G401 (cell line): ENCODE data around the gene AKAP5. TPM values are rescaled to one million over a fixed set of nuclear protein-coding genes. Genes with fewer than 3 reads are reported as not detected.

Source experiments
- DNase-seq: peaks from one replicate; pipeline ENCODE4 v3.0.0-alpha.2; 2015; ENCODE audit warnings: low spot score
- in situ Hi-C: cut with HindIII; loops from 2 replicates; pipeline ENCODE4 v1.10.0; 2016; ENCODE audit warnings: low sequenced_read_pairs, mixed read lengths
- total RNA-seq: library from RNA; depleted of rRNA; stranded (reverse); fragments of >200 nt; shearing (Covaris generic); gene quantifications from 2 replicates; pipeline ENCODE4 v1.2.3, GENCODE V29; 2014; rRNA removed

AKAP5 gene
- total RNA-seq, 1 experiment from 2014 or later = 2.1 TPM

GRCh38 chr14:64518229-64518628 lies 52.9 kb downstream of the AKAP5 start:
- no peak for DNase-seq
- in situ Hi-C loops = no loop called here

- in situ Hi-C loops = no loop called here
- no peak for DNase-seq
These were observed 55.4 kb downstream of the AKAP5 start for GRCh38 chr14:64520699-64521098.

- DNase-seq = no peak
- in situ Hi-C loops = no loop called here
These were observed 57.5 kb downstream of the AKAP5 start for GRCh38 chr14:64522591-64523355.

Other genes starting within 250 kb of the AKAP5 start
- not detected in 2 replicates for gene ESR2, start 171.1 kb upstream of the AKAP5 start, total RNA-seq
- 42.8 and 53.0 TPM in 2 replicates for gene MTHFD1, start 77.1 kb upstream of the AKAP5 start, total RNA-seq
- gene ZBTB25, start 38.3 kb downstream of the AKAP5 start, total RNA-seq = 1.2 and 3.1 TPM in 2 replicates
- 31.6 and 38.0 TPM in 2 replicates for gene ZBTB1, start 39.3 kb downstream of the AKAP5 start, total RNA-seq
- gene HSPA2, start 75.2 kb downstream of the AKAP5 start, total RNA-seq = not detected in 2 replicates
- gene PPP1R36, start 84.5 kb downstream of the AKAP5 start, total RNA-seq = 0.25 TPM in 1 of 2 replicates, not detected in the other
- gene PLEKHG3, start 238.9 kb downstream of the AKAP5 start, total RNA-seq = 5.2 and 6.7 TPM in 2 replicates